GM21825 (cell line): ENCODE results near the gene DIABLO.
"Not testable (repeated sequence)": the region's sequence is repeated elsewhere in the genome, so short reads cannot be mapped to it uniquely, and the experiment has no call there.

Source experiments
- ATAC-seq: cut with Tn5 transposase; IDR thresholded peaks from one replicate; pipeline ENCODE4 v1.9.1; 2021; ENCODE audit warnings: mild to moderate bottlenecking, moderate library complexity; ENCODE audit not compliant: unreplicated experiment

DIABLO gene

DNA sequence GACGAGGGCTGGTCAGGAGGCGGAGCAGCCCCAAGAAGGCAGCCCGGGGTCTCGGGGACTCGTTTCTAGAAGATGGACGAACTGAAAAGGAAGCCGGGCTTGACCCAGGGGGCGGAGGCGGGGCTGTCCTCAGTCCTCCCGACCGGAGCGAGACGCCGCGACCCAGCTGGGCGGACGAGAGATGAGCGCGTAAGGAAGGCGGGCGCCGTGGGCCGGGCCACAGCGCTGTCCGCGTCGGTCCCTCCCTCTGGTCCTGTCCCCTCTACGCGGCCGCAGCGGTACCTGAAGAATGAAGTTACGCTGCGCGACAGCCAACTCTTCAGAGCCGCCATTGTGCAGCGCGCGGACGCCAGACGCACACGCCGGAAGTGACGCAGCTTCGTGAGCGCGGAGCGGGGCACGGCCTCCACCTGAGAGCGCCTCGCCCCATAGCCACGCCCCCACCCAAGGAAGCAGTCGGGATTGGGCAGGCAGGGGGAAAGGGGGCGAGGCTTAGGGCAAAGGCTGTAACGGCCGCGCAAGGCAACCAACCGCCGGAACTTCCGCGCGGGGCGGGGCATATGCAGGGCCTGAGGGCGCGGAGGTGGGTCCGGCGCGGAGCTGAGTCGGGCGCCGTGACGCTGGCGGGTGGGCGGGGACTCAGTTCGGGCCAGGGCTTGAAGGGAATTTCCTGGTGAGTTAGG lies at the start of gene DIABLO:
TSS of gene DIABLO (minus strand) at position 370 of the 683 bp plus-strand sequence. CDS start at position 332, 38 bp downstream.
- peak; percentile 92 for ATAC-seq

DNA sequence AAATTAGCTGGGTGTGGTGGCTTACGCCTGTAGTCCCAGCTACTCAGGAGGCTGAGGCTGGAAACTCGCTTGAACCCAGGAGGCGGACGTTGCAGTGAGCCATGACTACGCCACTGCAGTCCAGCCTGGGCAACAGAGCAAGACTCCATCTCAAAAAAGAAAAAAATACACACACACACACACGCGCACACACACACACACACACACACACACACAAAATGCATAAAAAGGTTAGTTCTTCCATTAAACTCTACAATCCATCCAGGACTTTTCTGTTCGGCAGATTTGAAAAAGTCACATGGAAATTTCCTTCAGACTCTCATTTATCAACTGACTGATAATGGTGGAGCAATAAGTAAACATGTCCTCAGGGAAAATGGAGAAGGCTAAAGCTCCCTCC lies 49.6 kb upstream of the DIABLO start:
- ATAC-seq = no peak

DNA sequence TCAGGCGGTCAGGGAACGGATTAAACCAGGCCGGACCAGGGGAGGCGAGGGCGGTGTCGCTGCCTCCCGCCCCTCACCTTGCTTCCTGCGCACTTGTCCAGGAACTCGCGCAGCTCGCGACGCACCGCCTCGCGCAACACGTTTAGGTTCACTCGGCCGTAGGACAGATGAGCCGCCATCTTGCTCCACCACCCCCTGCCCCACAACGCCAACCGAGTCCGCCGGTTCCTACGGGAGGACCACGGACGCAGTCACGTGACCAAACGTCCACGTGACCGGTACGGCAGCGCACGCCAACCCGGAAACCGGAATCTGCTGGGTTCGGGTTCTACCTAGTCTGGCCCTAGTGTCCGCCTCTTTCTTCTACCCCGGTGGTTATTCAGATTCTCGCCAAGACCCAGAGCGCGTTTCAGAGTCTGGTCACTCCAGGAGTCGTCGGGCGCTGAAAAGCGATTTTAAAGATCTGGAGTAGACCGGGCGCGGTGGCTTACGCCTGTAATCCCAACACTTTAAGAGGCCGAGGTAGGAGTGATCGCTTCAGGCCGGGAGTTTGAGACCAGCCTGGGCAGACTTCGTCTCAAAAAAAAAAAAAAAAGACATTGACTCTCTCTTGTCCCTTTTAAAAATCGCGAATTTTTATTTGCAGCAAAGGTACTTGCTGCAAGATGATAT lies 40.5 kb upstream of the DIABLO start, which contains the start of gene VPS33A:
TSS of gene VPS33A (minus strand) at position 265 of the 672 bp plus-strand sequence. CDS start at position 179, 86 bp downstream.
- ATAC-seq = peak; percentile 90

DNA sequence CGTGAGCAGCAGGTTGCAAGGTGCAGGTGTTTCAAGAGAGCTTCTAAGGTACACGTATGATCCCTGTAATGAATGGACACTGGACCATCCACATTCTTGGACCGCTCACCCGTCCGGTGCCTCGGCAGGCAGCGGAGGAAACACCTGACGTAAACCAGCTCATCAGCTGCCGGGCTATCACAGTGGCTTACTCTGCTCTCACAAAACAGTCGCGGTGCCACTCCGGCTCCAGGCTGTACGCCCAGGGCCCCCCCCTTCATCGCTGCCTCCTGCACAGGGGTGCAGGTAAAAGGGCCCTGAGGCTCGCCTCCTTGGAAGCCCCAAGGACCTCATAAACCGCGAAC lies 40.0 kb upstream of the DIABLO start:
- ATAC-seq = peak; percentile 37

DNA sequence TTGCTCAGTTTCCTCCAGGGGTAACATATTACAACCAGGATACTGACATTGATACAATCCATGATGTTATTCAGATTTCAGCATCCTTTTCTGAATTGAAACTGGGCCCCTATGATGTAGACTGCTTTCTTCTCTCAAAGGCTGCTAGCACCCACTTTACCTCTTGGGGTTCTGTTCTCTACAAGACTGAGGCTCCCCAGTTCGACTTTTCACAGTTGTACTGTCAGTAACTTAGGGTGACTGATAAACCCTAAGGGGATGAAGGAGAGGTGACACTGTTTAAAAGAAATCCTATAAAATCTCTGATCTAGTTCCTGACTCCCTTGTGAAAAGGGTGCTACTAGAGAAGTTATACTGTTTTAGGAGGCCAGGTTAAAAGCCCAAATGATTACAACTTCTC lies 39.6 kb upstream of the DIABLO start:
- ATAC-seq = peak; percentile 12

DNA sequence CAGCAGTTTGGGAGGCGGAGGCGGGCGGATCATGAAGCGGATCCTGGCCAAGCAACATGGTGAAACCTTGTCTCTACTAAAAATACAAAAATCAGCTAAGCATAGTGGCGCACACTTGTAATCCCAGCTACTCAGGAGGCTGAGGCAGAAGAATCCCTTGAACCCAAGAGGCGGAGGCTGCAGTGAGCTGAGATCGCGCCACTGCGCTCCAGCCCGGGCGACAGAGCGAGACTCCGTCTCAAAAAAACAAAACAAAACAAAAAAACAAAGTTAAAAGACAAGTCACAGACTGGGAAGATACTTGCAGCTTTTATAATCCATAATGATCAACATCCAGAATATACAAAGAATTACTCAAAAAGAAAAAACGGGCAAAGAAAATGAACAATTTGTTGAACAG lies 34.9 kb upstream of the DIABLO start:
- not testable (repeated sequence) for ATAC-seq

DNA sequence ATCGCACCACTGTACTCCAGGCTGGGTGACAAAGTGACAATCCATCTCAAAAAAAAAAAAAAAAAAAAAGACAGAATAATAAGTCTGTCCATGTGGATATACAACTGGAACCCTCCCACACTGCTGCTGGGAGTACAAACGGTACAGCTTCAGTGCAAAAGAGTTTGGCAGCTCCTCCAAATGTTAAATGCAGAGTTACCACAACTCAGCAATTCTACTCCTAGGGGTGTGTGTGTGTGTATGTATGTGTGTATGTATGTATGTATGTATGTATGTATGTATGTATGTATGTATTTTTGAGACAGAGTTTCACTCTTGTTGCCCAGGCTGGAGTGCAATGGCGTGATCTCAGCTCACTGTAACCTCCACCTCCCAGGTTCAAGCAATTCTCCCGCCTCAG lies 33.1 kb upstream of the DIABLO start:
- not testable (repeated sequence) for ATAC-seq

DNA sequence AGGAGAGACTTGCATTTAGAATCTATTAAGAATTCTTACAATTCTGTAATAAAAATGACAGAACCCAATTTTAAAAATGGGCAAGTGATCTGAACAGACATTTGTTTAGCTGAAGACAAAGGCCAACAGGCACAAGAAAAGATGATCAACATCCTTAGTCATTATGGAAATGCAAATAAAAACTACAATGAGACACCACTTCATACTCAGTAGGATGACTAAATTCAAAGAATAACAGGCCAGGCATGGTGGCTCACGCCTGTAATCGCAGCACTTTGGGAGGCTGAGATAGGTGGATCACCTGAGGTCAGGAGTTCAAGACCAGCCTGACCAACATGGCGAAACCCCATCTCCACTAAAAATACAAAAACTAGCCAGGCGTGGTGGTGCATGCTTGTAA lies 32.6 kb upstream of the DIABLO start:
- not testable (repeated sequence) for ATAC-seq

DNA sequence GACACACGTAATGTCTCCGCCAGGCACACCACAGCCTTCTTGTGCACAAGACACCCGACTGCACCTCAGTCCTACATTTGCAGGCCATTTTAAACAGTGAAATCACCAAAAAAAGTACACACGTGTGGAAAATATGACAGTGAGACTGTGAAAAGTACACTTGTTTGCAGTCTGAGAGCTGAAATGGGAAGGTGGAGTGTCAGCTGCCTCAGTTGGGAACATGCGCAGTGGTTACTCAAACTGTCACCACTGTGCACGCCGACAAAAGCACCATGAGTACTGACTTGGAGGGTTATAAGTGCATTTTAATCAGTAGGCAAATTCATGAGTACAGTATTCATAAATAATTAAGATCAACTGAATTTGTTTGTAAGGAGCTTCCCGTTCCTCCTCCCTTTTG lies 24.7 kb upstream of the DIABLO start:
- no peak for ATAC-seq

DNA sequence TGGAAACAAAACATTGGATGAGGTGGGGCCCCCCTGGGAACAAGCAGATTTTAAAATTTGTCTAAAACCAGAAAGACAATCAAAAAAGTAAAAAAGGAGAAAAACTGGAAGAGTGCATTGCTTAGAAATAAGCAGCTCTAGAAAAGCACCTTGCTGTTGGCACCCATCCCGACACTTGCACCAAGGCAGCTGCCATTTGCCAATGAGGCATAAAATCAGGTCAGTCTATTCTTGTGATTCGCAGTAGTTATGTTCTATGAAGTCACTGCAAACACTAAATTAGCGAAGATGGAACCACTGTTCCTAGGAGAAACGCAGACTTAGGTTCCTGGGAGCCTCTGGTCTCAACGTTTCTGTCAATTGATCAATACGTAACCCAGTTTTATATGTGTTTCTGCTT lies 24.2 kb upstream of the DIABLO start:
- no peak for ATAC-seq

DNA sequence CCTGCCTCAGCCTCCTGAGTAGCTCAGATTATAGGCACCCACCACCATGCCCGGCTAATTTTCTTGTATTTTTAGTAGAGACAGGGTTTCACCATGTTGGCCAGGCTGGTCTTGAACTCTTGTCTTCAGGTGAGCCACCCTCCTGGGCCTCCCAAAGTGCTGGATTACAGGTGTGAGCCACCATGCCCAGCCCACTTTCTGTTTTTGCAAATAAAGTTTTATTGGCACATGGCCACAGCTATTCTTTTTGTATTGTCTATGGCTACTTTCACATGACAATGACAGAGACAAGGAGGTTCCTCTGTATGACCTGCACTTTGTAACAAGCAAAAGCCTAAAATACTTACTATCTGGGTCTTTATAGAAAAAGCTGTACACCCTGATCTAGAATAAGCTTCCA lies 19.7 kb upstream of the DIABLO start:
- no peak for ATAC-seq

DNA sequence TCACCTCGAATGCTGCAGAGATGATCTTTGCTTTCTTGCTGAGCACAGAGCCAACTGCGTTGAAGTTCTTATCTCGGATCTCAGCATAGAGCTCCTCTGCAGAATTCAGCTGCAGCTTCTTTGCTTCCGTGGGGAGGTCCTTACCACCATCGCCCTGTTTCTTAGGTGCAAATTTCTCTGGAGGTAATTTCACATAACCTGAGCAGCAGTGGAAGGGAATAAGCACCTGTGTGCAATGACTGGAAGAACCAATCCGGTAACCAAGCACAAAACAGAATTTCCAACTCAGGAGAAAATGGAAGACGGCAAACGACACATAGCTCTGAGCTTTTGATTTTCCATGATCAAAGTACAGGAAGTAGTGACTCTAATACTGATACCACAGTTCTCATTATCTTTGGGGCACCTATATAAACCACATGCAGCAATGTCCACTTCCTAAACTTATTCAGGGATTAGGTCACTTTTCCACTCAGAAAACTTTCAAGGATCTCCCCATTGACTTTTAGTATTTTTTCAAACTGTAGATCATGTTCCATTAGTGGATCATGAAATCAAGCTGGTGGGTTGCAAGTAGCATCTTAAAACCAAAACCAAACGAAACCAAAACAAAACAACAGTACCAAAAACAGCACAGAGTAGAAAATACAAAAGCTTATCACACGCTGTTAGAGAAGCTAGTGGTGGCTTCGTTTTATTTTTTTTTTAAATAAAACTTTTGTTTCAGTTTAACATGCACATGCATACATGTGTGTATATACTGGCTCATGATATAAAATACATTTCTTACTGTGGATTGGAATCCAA lies 18.9 kb upstream of the DIABLO start:
- no peak for ATAC-seq

DNA sequence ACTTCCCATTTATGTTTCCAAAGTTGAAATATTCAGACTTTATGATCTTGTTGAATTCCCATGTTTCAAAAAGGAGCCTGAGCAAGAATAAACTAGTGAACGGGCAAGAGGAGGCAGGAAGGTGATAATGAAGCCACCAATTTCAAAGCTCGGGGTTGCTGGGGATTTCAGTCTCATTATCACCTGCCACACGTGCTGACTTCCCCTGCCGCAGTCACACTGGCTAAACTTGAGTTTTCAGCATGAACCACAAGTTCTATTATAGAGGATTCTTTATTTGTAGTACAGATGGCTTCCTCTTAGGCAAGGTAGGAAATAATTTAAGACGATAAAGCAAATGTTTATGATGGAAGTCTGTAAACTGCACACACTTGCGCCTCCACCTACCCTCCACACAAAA lies 18.1 kb upstream of the DIABLO start:
- ATAC-seq = no peak

DNA sequence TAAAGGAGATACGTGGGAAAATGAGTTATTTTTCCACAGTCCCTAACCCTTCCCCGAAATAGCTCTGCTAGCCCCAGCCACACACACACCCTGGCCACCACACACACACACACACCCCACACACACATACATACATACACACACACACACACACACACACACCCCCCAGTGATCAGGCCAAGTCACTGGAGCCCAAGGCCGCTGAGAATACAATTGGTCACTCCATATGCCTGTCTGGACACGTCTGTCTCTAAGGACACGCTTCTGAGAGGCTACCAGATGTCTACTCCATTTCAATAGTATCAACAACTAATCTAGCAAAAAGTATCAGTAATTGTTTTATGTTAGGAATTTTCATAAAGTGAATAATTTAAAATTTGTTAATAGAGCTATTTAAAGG lies 13.0 kb upstream of the DIABLO start:
- ATAC-seq = no peak

DNA sequence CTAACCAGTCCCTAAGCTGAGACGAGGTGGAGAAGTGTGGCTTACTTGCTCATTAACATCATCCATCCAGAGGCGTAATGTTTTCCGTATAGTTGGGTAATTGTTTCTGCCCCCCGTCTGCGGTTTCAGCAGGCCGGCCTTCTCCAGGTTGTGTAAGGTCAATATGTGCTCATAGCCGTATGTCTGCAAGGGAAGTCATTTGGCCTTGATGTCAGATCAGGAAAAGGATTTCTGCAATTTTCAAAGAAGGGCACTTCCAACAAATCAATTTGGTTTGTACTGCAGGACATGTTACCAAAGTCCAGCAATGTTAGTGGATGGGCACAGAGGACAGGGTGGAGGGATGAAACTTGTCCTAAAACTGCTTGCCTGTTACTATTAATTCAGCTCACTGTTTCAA lies 9.9 kb upstream of the DIABLO start:
- no peak for ATAC-seq

DNA sequence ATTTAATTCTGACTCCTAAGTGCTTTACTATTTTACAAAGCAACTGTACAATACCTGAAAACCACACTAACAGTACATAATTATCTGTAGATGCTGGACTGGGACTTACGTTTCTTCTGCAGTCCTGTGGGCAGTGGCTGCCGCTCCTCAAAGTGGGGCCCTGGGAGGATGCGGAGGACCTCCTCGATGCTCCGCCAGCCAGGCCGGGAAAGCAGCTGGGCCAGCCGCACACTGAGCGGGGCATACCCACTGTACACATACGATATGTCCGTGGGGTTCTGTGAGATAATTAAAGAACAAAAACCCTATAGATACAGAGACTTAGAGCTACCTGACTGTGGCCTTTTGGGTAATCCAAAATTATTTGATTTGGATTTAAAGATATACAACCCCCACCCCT lies 6.8 kb upstream of the DIABLO start:
- no peak for ATAC-seq

DNA sequence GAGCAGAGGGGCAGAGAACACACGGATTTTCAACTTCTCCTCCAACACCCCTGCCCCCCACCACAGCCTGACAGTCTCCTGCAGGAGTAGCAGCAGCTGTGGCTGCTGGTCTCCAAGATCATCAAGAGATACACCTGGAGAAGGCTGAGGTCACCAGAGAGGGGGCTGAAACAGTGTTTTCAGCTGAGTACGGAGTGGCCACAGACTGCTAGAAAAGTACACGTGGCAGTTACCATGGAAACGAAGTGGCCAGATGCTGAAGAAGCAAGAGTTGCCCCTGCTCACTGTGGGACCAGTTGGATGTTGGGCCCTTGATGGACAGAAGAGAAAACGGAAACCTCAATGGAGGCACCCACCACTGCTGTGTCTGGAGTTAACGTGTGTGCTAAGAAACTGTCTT lies 4.9 kb upstream of the DIABLO start:
- no peak for ATAC-seq

DNA sequence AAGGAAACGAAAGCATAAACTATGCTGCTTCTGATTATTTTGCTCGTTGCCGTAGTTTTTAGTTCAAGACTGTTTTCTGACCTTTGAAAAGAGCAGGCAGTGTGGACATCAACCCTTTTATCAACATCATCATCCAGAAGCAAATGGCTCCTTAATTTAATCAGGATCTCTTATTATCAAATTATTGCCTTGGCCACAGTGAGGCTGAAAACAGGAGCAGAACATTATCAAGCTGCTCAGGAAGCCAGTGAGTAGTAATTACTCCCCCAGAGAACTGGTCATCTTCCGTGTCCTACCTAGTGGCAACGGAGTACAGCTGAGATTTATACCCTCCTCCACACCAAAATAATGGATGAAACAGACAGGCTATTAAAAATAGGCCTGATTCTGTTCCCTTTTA lies 2.2 kb upstream of the DIABLO start:
- ATAC-seq = no peak

DNA sequence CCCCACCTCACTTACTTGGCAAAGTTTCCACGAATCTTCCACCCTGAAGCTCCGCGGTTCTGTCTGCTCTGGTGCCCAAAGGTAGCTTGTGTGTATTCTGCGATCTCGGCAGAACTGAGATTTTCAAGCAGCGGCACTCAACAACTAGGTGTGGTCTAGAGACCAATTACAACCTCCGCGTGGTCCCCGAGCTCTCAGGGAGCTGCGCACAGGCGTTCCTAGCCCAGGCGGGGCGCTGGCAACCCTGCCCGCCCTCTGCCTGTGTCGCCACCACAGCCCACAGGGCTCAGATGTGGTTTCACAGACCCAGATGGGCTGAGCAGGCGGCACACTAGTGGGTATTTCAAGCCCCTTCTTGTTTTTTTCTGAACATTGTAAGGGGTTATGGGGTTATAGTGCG lies 1.5 kb upstream of the DIABLO start:
- no peak for ATAC-seq

DNA sequence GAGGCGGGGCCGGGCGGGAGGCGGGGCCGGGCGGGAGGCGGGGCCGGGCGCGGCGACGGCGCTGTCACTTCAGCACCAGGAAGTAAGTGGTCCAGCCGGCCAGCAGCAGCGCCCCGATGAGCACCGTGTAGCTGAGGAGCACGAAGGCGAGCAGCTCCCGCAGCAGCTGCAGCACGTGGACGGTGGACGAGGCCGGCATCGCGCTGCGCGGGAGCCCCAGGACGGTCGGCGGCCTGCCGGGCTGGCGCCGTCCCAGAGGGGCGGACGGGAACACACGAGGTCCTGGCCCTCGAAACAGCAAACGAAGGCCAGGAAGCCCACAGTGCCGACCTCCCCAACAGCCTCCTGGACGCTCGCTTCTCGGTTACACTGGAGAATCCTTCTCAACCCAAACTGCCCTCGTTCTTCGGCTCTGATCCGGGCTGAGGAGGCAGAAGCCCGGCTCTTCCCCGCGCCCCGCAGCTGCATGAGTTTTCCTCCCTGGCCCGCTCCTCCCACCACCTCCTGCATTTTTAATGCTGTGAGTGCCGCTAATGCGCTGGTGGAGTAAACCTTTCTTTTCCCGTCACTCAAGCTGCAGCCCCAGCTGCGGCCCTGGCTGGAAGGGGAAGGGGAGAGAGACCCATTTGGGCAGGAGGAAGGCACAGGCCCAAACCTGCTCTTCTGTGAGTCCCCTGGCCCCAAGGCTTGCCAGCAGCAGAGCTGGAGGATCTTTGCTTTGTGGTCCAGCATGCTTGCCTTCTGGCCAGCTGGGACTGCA lies 694 bp upstream of the DIABLO start:
- no peak for ATAC-seq

DNA sequence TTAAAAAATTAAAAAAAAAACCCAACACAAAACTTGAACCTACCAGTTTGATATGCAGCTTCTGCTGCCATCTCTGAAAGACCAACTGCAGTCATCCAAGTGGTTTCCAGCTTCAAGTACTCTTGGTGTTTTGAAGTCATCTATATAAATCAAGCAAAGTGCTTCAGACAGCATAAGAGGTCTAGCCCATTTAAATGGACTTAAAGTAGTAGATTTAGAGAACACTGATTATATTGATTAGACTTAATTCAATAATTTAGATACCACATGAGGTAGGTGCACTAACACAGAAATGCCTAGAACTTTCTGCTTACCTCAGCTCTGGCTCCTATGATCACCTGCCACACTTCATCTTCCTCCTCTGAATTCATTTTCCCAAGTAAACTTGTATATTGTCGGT lies 9.4 kb downstream of the DIABLO start:
- ATAC-seq = no peak
